GM19468 (cell line): ENCODE measurements around the gene L3MBTL4.
"Not testable (repeated sequence)": the region's sequence is repeated elsewhere in the genome, so short reads cannot be mapped to it uniquely, and the experiment has no call there.

ENCODE experiments used
- ATAC-seq: cut with Tn5 transposase; IDR thresholded peaks from one replicate; pipeline ENCODE4 v1.9.1; 2021; ENCODE audit warnings: mild to moderate bottlenecking, moderate library complexity, moderate number of reproducible peaks; ENCODE audit not compliant: unreplicated experiment; ENCODE audit errors: extremely low read depth

The L3MBTL4 gene

GRCh38 chr18:6323319-6323889 lies 91.3 kb downstream of the L3MBTL4 start:
- ATAC-seq: no peak

- ATAC-seq: no peak
These were observed 99.0 kb downstream of the L3MBTL4 start for GRCh38 chr18:6315517-6316331.

GRCh38 chr18:6313415-6313814 lies 101.3 kb downstream of the L3MBTL4 start:
- no peak for ATAC-seq

GRCh38 chr18:6311456-6312215 lies 103.1 kb downstream of the L3MBTL4 start:
- no peak for ATAC-seq

- no peak for ATAC-seq
These were observed 104.0 kb downstream of the L3MBTL4 start for GRCh38 chr18:6310714-6311113.

- no peak for ATAC-seq
These were observed 116.8 kb downstream of the L3MBTL4 start for GRCh38 chr18:6297875-6298274.

- no peak for ATAC-seq
These were observed 120.4 kb downstream of the L3MBTL4 start for GRCh38 chr18:6294148-6294784.

GRCh38 chr18:6289843-6290242 lies 124.9 kb downstream of the L3MBTL4 start:
- ATAC-seq: no peak

GRCh38 chr18:6286585-6286984 lies 128.1 kb downstream of the L3MBTL4 start:
- no peak for ATAC-seq

- no peak for ATAC-seq
These were observed 129.9 kb downstream of the L3MBTL4 start for GRCh38 chr18:6284761-6285160.

- no peak for ATAC-seq
These were observed 130.4 kb downstream of the L3MBTL4 start for GRCh38 chr18:6284300-6284699.

GRCh38 chr18:6281874-6282273 lies 132.8 kb downstream of the L3MBTL4 start:
- ATAC-seq: no peak

GRCh38 chr18:6280211-6280743 lies 134.4 kb downstream of the L3MBTL4 start:
- ATAC-seq: no peak

- ATAC-seq: no peak
These were observed 135.4 kb downstream of the L3MBTL4 start for GRCh38 chr18:6279308-6279707.

GRCh38 chr18:6273423-6273822 lies 141.3 kb downstream of the L3MBTL4 start:
- no peak for ATAC-seq

GRCh38 chr18:6272144-6272543 lies 142.6 kb downstream of the L3MBTL4 start:
- not testable (repeated sequence) for ATAC-seq

GRCh38 chr18:6271585-6271984 lies 143.1 kb downstream of the L3MBTL4 start:
- no peak for ATAC-seq

- ATAC-seq: no peak
These were observed 143.9 kb downstream of the L3MBTL4 start for GRCh38 chr18:6270771-6271216.

- ATAC-seq: no peak
These were observed 144.9 kb downstream of the L3MBTL4 start for GRCh38 chr18:6269660-6270332.

GRCh38 chr18:6266212-6266611 lies 148.5 kb downstream of the L3MBTL4 start:
- no peak for ATAC-seq
